CD14-positive monocyte (primary cell): ENCODE results near the gene EFCAB7. TPM values are rescaled to one million over a fixed set of nuclear protein-coding genes. Genes with fewer than 3 reads are reported as not detected.

Source experiments
- DNase-seq, 3 donors: peaks; one replicate each; pipeline ENCODE4 v3.0.0-alpha.2; 2011 to 2022
- H2AFZ ChIP-seq: 2 replicates; pipeline ENCODE4 v1.6.0; 2012; ENCODE audit warnings: mild to moderate bottlenecking, low read depth, low read length, inconsistent platforms; ENCODE audit not compliant: insufficient read depth, poor library complexity, severe bottlenecking
- H3K27ac ChIP-seq, 2 donors: 1 replicate in 1 of 2; 2 replicates in 1 of 2; pipeline ENCODE4 v1.5.1; 2012 to 2013; ENCODE audit warnings: low read length in 2 of 2, control low read depth in 1 of 2, inconsistent platforms in 1 of 2, low read depth in 1 of 2, mild to moderate bottlenecking in 1 of 2
- H3K27me3 ChIP-seq, 2 donors: one replicate each; pipeline versions ENCODE4 v1.6.0 to v1.6.1; 2011 to 2013; ENCODE audit warnings: low read length in 2 of 2; ENCODE audit not compliant: control insufficient read depth in 2 of 2, insufficient read depth in 2 of 2
- H3K36me3 ChIP-seq, 2 donors: replicated peaks in 1 of 2; 1 replicate in 1 of 2; 2 replicates in 1 of 2; pipeline versions ENCODE4 v1.5.1 to v1.6.1; 2012 to 2013; ENCODE audit warnings: low read length in 2 of 2, control low read depth in 1 of 2, inconsistent platforms in 1 of 2, mild to moderate bottlenecking in 1 of 2; ENCODE audit not compliant: insufficient read depth in 2 of 2, control insufficient read depth in 1 of 2
- H3K4me1 ChIP-seq, 2 donors: 1 replicate in 1 of 2; 2 replicates in 1 of 2; pipeline versions ENCODE4 v1.5.1 to v1.6.1; 2012 to 2013; ENCODE audit warnings: low read length in 2 of 2, control low read depth in 1 of 2, inconsistent platforms in 1 of 2, mild to moderate bottlenecking in 1 of 2, moderate library complexity in 1 of 2; ENCODE audit not compliant: insufficient read depth in 2 of 2, control insufficient read depth in 1 of 2
- H3K4me2 ChIP-seq: replicated peaks from 2 replicates; pipeline ENCODE3; 2012; ENCODE audit warnings: low read length, moderate library complexity, mild to moderate bottlenecking; ENCODE audit not compliant: poor library complexity, severe bottlenecking; ENCODE audit errors: extremely low read depth
- H3K4me3 ChIP-seq, 3 experiments: fragments of 200-600 bp in 1 of 3; sonication (generic) in 1 of 3; replicated peaks in 1 of 3; 1 replicate in 2 of 3; 2 replicates in 1 of 3; pipeline ENCODE4 v1.5.1; 2011 to 2013; ENCODE audit warnings: low read length in 3 of 3, mild to moderate bottlenecking in 3 of 3, control low read depth in 2 of 3, low read depth in 2 of 3, inconsistent platforms in 1 of 3, moderate library complexity in 1 of 3
- H3K79me2 ChIP-seq: 2 replicates; pipeline ENCODE4 v1.6.0; 2012; ENCODE audit warnings: mild to moderate bottlenecking, control low read depth, inconsistent platforms, low read length, moderate library complexity; ENCODE audit not compliant: insufficient read depth
- H3K9ac ChIP-seq: 2 replicates; pipeline ENCODE4 v1.6.0; 2017; ENCODE audit warnings: low read length, mild to moderate bottlenecking; ENCODE audit not compliant: insufficient read depth, poor library complexity, severe bottlenecking
- H3K9me3 ChIP-seq, 2 donors: replicated peaks in 1 of 2; 1 replicate in 1 of 2; 2 replicates in 1 of 2; pipeline versions ENCODE4 v1.5.1 to v1.6.1; 2012 to 2013; ENCODE audit warnings: low read length in 2 of 2, control low read depth in 1 of 2; ENCODE audit not compliant: control insufficient read depth in 1 of 2, insufficient read depth in 1 of 2
- H4K20me1 ChIP-seq: 2 replicates; pipeline ENCODE4 v1.6.0; 2012; ENCODE audit warnings: mild to moderate bottlenecking, low read length, control low read depth, moderate library complexity; ENCODE audit not compliant: insufficient read depth
- H3K27ac Mint-ChIP-seq, 7 donors: one replicate each; pipeline ENCODE4 v1.8.0; 2020; ENCODE audit warnings: mild to moderate bottlenecking in 7 of 7, mixed read lengths in 7 of 7, moderate library complexity in 6 of 7, inconsistent platforms in 2 of 7
- H3K27me3 Mint-ChIP-seq, 3 donors: one replicate each; pipeline ENCODE4 v1.8.0; 2021 to 2022; ENCODE audit warnings: low read depth in 3 of 3, mild to moderate bottlenecking in 3 of 3, mixed read lengths in 3 of 3, moderate library complexity in 3 of 3, inconsistent platforms in 1 of 3
- H3K36me3 Mint-ChIP-seq, 2 donors: one replicate each; pipeline ENCODE4 v1.8.0; 2020; ENCODE audit warnings: mixed read lengths in 2 of 2, inconsistent platforms in 1 of 2, mild to moderate bottlenecking in 1 of 2
- H3K4me1 Mint-ChIP-seq: one replicate; pipeline ENCODE4 v1.8.0; 2020; ENCODE audit warnings: mild to moderate bottlenecking, mixed read lengths
- H3K4me3 Mint-ChIP-seq, 2 donors: one replicate each; pipeline ENCODE4 v1.8.0; 2020; ENCODE audit warnings: mild to moderate bottlenecking in 2 of 2, mixed read lengths in 2 of 2, moderate library complexity in 1 of 2
- H3K9me3 Mint-ChIP-seq, 7 donors: one replicate each; pipeline ENCODE4 v1.8.0; 2020 to 2022; ENCODE audit warnings: mixed read lengths in 7 of 7, mild to moderate bottlenecking in 6 of 7, moderate library complexity in 6 of 7, inconsistent platforms in 2 of 7
- WGBS: methylation state at CpG from one replicate; pipeline ENCODE4 v1.1.5; 2013; ENCODE audit warnings: missing lambda C conversion rate; ENCODE audit not compliant: insufficient coverage; 5-methylcytosine and 5-hydroxymethylcytosine counted together
- intact Hi-C, 2 donors: fragments of 100-400 bp; cut with micrococcal nuclease; formaldehyde crosslinking; loops; one replicate each; pipeline versions ENCODE4 v1.15.0 to v1.15.1; 2023
- polyA plus RNA-seq, 3 donors: library from polyadenylated mRNA; depleted of rRNA in 1 of 3; unstranded in 2 of 3; stranded (reverse) in 1 of 3; fragments of 300-500 nt in 2 of 3; fragments of >200 nt in 1 of 3; fragmentation: Illumina TruSeq in 2 of 3; gene quantifications; 1 replicate in 2 of 3; 2 replicates in 1 of 3; pipeline ENCODE4 v1.2.3, GENCODE V29; 2012 to 2021
- TF ChIP-seq, protein P1 (sequence below): fragments of 200-600 bp; IDR thresholded peaks from one replicate; pipeline ENCODE4 v1.8.0; 2022; ENCODE audit warnings: antibody characterized with exemption, mild to moderate bottlenecking

EFCAB7 gene
- polyA plus RNA-seq, 3 donors = 0.37 to 2.2 (median 0.92) TPM

DNA sequence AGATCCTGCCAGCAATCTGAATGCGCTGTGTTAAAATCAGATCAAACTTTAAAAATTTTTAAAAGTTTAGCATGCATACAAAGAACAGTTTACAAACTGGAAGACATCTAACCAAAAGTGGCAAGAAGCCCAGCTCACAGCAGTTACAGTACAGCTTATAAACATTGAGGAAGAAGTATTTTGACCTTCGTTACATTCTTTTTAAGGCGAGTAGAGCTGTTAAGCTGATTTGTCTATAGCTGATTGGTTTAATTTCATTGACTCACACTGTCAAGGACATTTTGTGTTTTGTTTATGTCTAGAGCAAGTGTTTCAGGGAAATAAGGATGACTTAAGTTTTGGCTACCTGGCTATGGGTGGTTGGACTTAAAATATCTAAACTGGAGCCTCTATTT is 66.8 kb downstream of the EFCAB7 start:
- Histone ChIP-seq H2AFZ (no peak overlapping the region), H3K9me3 (no peaks in the 10 kb centered on the region), H4K20me1 (no peaks in the 10 kb centered on the region), H3K4me3 (no peak overlapping the region), H3K27ac (no peak overlapping the region), H3K4me1 (peaks cover 13 to 17% of the 10 kb centered on the region in 2 donors), H3K79me2 (peaks cover 23% of the 10 kb centered on the region), H3K27me3 (no peaks in the 10 kb centered on the region), H3K4me2 (no peak overlapping the region), H3K9ac (no peak overlapping the region), H3K36me3 (no peaks in the 10 kb centered on the region)
- Mint-ChIP-seq H3K27me3 (peaks cover 0 to 2% (median 0%) of the 10 kb centered on the region in 3 donors), H3K27ac (no peak overlapping the region), H3K9me3 (peaks cover 0 to 2% (median 0%) of the 10 kb centered on the region in 7 donors), H3K36me3 (no peaks in the 10 kb centered on the region), H3K4me1 (peaks cover 16% of the 10 kb centered on the region), H3K4me3 (no peak overlapping the region)
- intact Hi-C loops = no loop called here
- WGBS = 100% methylated on average over 2 of the region's 3 CpGs
- DNase-seq = no peak
- TF ChIP-seq, protein P1, sequence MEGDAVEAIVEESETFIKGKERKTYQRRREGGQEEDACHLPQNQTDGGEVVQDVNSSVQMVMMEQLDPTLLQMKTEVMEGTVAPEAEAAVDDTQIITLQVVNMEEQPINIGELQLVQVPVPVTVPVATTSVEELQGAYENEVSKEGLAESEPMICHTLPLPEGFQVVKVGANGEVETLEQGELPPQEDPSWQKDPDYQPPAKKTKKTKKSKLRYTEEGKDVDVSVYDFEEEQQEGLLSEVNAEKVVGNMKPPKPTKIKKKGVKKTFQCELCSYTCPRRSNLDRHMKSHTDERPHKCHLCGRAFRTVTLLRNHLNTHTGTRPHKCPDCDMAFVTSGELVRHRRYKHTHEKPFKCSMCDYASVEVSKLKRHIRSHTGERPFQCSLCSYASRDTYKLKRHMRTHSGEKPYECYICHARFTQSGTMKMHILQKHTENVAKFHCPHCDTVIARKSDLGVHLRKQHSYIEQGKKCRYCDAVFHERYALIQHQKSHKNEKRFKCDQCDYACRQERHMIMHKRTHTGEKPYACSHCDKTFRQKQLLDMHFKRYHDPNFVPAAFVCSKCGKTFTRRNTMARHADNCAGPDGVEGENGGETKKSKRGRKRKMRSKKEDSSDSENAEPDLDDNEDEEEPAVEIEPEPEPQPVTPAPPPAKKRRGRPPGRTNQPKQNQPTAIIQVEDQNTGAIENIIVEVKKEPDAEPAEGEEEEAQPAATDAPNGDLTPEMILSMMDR = no peak

DNA sequence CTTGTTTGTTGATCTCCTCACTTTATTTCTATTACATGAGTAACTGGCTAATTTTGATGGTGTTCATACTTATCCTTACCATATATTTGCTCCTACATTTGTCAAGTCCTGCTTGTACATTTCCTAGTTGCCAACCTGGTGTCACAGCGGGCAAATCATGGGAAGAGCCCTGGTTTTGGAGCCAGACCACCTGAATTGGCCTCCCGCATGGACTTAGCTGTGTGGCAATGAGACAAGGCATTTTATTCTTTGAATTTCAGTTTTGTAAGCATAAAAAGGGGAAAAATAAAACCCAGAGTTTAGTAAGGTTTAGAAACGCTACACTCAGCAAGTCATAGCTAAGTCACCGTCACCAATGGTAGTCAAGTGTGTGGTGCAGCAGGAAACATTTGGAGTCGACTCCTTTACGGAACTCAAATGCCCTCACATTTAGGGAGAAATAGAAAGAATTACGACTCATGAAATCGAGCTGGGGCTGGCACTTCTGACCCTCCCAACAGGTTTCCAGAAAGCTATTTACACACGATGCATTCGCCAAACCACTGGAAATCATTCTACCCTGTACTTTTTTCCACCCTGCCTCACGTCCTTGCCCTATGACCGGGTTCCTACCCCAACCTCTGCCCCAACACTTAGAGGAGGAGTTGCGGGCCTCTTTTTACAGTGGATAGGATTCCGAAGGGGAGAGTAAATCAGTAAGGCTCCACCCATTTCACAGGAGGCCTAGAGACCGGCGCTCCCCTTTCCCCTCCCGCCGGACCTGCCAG is 69.4 kb downstream of the EFCAB7 start:
- Histone ChIP-seq H3K27ac (peak overlapping the region; percentile 88 to 91), H3K9me3 (no peaks in the 10 kb centered on the region), H4K20me1 (no peaks in the 10 kb centered on the region), H2AFZ (peak overlapping the region; percentile 99), H3K9ac (peak overlapping the region; percentile 89), H3K4me2 (peak overlapping the region; percentile 91), H3K4me3 (peak overlapping the region; percentile 67 to 95 (median 91)), H3K36me3 (no peaks in the 10 kb centered on the region), H3K79me2 (peaks cover 47% of the 10 kb centered on the region), H3K4me1 (peaks cover 13 to 17% of the 10 kb centered on the region in 2 donors), H3K27me3 (no peaks in the 10 kb centered on the region)
- H3K4me1 Mint-ChIP-seq = peaks cover 29% of the 10 kb centered on the region
- peak overlapping the region in 6 of 7 donors; percentile 18 to 91 (median 90) for H3K27ac Mint-ChIP-seq
- H3K9me3 Mint-ChIP-seq = peaks cover 0 to 4% (median 0%) of the 10 kb centered on the region in 7 donors
- no peaks in the 10 kb centered on the region for H3K27me3 Mint-ChIP-seq
- DNase-seq = peak in 2 of 3 donors; percentile 12 to 15
- H3K36me3 Mint-ChIP-seq = peaks cover 0 to 2% of the 10 kb centered on the region in 2 donors
- 13% methylated on average over 3 of the region's 18 CpGs for WGBS
- H3K4me3 Mint-ChIP-seq = peak overlapping the region; percentile 95 to 96
- intact Hi-C loops = no loop called here
- TF ChIP-seq, protein P1 = no peak
